ENCODE measurements around the gene PRXL2A.
A peak's percentile ranks its signal among the peaks of the same experiment; 100 is the strongest.

PRXL2A gene

GRCh38 chr10:80444646-80445319, 36.4 kb downstream of the PRXL2A start:
- DNase-seq (ENCODE audit: low read depth in 2 of 2): peak in 1 of 2 donors; percentile 51

DNA sequence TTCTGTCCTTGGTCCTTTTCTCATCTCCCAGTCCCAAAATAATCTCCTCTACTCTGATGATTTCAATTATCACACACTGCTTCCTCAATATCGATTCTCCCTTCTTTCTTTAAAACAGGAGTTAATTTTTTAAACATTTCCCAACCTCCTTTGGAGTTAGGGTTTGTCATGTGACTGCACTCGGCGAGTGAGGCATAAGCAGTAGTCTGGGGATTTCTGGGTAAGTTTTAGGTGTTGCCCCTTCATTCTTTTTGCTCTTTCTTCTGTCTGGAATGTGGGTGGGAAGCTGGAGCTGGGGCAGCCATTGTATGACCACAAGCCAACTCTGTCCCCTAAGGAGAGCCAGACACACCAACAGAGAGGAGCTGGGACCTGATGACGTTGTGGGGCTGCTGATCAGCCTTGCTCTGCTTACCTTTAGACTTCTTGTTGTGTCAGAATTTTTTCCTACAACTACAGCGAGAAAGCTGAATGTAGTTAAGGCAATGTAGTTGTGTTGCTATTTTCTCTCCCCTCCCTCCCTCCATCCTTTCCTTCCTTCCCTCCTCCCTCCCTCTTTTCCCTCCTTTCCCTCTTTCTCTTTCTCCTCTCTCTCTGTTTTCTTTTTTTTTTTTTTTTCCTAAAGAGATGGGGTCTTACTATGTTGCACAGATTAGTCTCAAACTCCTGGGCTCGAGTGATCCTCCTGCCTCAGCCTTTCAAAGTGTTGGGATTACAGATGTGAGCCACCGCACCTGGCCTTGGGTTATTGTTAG, 39.3 kb downstream of the PRXL2A start:
- DNase-seq (ENCODE audit: low read depth in 2 of 2): no peak

GRCh38 chr10:80448209-80448942, 40.0 kb downstream of the PRXL2A start:
- no peak for DNase-seq (ENCODE audit: low read depth in 2 of 2)

DNA sequence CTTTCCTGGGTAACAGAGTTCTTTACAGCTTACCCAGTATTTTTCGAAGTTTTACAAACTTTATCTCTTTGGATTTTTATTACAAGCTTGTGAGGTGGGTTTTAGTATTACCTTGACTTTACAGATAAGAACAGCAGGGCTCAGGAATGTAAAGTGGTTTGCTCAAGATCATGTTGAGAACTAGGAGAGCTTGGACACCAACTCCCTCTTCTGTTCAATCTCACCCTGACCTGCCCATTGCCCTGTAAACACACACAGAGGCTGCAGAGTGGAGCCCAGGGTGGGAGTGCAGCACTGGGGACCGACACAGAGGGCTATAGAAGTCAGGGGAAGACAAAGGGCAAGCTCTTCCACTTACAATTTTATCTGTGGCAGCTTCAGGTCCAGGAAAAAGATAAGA, 41.2 kb downstream of the PRXL2A start:
- DNase-seq (ENCODE audit: low read depth in 2 of 2): no peak

GRCh38 chr10:80451132-80451531, 42.8 kb downstream of the PRXL2A start:
- no peak for DNase-seq (ENCODE audit: low read depth in 2 of 2)

DNA sequence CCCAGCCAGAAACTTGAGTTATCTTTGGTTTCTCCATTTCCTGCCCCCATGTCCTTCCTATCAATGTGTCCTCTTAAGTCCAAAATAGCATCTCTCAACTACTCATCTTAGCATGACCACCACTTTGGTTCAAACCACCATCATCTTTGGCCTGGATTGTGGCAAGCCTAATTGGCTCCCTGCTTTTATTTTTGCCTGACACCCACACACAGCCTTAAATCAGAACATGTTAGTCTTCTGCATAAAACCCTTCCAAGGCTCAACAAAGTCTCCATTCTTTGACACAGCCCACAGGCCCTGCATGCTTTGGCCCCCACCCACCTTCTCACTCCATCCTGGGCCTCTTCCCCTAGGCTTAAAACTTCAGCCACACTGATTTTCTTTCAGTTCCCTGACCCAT, 43.7 kb downstream of the PRXL2A start:
- DNase-seq (ENCODE audit: low read depth in 2 of 2): no peak

GRCh38 chr10:80452640-80453039, 44.3 kb downstream of the PRXL2A start:
- no peak for DNase-seq (ENCODE audit: low read depth in 2 of 2)

DNA sequence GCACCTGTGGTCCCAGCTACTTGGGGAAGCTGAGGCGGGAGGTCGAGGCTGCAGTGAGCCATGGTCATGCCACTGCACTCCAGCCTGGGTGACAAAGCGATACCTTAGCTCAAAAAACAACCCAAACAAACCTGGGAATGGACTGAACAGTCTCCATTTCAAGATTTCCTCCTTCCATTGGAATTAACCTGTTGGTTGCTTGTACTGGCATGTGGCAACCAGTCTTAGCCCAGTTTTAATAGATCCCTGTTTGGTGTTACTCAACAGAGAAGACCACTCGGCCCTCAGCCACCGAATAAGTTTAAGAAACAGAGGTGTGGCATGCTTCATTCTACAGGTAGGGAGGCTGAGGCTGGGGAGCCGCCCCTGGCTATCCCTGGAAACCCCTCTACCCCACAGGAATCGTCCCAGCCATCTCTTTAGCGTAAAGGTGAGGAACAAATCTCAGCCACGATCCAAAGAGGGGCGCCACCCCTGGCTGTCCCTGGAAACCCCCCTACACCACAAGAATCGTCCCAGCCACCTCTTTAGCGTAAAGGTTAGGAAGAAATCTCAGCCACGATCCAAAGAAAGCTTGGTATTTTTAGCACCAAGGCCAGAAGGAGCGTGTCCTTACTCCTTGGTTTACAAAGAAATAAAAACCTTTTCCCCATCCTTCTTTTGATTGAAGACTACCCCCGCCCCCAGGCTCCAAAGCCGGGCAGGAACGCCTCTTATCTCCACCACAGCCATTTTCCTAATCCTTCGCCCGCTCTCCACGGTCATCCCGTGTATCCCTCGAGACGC, 44.9 kb downstream of the PRXL2A start:
- DNase-seq (ENCODE audit: low read depth in 2 of 2): no peak

DNA sequence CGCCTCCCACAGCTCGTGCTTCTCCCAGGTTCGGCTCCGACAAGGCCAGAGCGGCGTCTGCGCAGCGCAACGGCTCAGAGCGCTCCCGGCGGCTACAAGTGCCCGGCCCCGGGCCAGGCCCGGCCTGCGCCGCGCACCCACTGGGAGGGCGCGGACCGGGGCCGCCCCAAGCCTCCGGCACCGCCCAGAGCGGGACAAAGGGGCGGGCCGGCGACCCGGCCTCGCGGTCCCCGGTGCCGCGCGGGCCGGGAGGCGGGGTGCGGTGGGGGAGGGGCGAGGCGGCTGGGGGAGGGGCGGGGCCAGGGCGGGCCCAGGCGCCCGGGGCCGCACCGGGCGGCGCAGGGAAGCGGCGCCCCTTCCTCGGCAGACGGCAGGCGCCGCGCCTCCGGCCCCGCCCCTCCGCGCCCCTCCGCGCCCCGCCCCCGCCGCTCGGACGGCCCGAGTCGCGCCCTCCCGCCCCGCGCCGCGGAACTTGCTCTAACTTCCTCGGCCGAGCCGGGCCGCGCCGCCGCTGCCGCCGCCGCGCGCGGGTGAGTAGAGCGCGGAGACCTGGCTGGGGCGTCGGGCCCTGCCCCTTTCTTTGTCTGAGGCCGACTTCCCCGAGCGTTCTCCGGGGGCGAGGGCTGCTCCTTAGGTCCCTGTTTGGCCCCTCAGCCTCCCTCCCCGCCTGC, 45.6 kb downstream of the PRXL2A start, which contains the start of gene TSPAN14:
TSPAN14 (plus strand) TSS at position 469 of the 671 bp plus-strand sequence. CDS start 34,924 bp downstream, outside the sequence.
- peak in 1 of 2 donors; percentile 56 for DNase-seq (ENCODE audit: low read depth in 2 of 2)

DNA sequence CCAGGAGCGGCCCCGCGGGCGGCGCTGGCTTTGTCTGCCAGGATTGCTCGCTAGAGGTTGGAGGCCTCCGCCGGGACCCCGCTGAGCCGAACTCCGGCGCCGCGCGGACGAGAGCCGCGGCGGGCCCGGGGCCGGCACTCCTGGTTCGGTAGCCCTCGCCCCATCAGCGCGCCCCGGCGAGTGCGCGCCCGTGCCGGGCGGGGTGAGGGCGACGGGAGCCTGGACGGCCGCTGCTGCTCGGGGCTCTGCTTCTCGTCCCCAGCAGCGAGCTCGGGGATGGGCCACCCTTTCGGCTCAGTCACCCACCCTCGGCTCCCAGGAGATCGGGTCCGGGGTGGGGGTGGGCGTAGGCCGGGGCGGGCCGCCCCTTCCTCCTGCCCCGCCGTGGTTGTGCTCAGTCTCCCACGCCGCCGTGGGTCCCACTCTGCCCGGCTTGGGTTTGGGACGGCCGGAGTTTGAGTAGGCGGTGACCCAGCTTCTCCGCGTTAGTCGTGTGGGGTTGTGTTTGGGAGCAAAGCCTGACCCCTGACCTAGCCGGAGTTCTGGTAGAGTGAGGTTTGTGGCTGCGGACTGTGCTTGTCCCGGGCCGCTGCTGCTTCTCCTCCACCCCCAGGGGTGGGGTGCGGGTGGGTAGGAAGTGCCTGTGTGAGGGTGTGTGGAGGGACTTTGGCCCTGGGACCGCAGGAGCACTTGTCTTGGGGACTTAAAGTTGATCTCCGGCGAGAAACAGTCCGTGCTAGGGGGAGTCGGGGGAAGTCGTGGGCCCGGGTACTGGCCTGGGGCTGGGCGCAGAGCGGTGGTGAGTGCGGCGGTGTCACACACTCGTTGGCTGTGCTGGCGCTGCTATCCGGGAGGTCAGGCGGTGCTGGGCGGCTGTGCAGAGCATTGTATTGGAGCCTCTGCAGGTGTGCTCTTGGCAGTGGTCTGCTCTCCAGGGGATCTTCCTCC, 46.4 kb downstream of the PRXL2A start:
- DNase-seq (ENCODE audit: low read depth in 2 of 2): no peak

DNA sequence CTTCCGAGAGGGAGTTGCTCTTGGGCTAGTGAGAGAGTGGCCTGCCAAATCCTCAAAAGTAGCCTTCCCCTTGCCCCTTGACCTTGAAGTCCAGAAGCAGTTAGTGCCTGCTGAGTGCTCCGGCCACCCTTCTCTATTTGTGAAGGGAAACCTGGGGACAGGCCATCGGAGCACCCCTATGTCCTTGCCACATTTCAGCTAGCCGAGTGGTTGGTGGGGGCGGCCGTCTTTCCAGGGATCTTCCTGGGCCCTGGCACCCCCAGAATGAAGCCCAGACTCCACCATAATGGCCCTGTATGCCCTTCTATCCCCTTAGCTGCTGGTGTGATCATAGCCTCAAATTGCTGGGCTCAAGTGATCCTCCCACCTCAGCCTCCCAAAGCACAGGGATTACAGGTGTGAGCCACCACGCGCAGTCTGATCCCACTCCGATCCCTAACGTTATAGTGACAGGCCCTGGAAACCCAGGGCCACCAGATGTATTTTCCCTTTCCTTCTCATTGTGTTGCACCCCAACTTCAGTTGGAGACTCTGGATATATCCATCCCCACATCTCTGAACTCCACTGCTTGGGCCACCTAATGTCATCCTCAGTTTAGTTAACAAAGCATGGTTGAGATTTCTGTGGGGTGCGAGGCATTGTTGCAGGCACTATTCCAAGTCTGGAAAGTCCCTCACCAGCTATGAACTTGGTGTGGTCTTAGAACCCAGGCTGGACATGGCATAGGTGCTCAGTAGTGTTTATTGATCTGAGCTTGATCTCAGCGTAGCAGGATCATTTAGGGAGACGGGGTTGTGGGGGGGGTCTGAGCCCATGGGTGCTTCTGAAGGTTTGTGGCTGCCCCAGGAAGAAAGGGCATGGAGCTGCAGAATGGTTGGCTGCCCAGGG, 47.4 kb downstream of the PRXL2A start:
- DNase-seq (ENCODE audit: low read depth in 2 of 2): no peak

GRCh38 chr10:80457554-80458262, 49.4 kb downstream of the PRXL2A start:
- DNase-seq (ENCODE audit: low read depth in 2 of 2): no peak

GRCh38 chr10:80458263-80458625, 49.9 kb downstream of the PRXL2A start:
- no peak for DNase-seq (ENCODE audit: low read depth in 2 of 2)

- DNase-seq (ENCODE audit: low read depth in 2 of 2): no peak
Measured at GRCh38 chr10:80458638-80459037, 50.3 kb downstream of the PRXL2A start.

DNA sequence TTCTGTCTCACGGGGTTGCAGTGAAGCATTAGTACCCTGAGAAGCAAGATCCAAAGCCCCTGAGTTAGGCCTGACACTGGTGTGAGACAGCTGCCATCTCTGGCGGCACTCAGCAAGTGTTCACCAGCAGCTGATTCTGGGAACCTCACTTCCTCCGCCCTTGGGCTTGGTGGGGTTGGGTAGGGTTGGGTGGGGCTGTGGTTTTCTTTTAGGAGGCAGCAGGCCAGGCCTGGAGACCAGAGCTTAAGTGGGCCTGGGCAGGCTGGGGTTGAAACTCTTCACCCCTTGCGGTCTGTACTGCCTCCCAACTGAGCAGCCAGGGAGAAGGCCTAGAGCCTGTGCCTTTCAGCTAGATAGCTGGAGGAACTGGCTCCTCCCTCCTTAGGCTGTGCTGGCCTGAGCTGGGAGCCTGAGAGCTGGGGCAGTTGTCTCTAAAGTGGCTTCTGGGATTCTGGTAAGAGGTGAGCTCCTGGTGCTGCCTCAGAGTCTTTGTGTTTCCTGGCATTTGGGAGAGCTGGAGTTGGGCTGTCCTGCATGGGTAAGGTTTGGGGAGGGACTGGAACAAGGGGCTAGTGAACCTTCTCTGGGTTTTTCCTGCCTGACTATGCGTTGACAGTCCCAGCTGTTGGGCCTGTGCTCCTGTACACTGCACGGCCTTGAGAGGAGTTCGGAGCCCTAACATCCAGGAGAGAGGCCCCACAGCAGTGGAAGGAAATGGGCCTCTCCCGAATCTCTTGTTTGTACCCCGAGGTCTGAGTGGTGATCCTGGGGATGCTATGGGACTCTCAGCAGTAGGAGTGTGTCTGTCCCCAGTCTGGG, 50.9 kb downstream of the PRXL2A start:
- DNase-seq (ENCODE audit: low read depth in 2 of 2): peak; percentile 38 to 51

DNA sequence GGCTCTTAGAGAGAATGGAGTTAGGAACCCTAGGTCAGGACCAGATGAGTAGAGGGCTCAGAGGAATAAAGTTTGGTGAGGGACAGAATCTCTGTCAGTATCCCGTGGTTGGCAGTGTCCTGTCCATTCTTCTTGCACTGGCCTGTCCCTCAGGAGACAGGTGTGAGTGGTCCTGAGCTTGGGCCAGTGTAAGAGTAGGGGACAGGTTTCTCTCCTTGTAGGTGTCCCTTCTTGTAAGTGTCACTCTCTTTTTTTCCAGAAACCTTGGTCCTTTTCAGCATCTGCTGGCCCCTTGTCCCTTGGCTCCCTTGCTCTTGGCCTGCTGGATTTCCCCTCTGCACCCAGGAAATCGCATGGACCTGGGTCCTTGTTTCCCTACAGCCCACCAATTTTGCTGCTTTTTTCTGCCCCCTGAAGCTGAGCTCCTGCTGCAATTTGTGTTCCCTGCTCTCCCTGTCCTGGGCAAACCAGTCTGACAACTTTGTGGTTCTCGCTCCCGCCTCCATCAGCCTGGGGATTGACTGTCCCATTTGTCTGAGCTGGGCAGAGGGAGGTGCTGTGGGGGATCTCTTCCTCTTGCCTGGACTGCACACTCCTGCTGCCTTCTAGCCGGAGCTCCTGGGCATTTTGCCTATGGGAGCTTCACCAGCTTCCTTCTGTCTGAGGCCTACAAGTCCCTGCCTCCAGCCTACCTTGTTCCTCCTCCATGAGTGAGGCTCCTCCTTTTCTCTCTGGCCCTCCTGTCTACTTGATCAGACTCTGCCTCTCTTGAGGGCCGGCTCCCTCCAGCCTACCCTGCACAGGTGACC, 52.3 kb downstream of the PRXL2A start:
- no peak for DNase-seq (ENCODE audit: low read depth in 2 of 2)

All from stimulated activated CD8-positive, alpha-beta memory T cell treated with anti-CD3 and anti-CD28 coated beads, Interleukin-15, amount 100 ng/mL, for 4 hours (primary cell).